Measurements from ENCODE around the gene DNER.
"Not testable (repeated sequence)": the region's sequence is repeated elsewhere in the genome, so short reads cannot be mapped to it uniquely, and the experiment has no call there.

DNER gene

DNA sequence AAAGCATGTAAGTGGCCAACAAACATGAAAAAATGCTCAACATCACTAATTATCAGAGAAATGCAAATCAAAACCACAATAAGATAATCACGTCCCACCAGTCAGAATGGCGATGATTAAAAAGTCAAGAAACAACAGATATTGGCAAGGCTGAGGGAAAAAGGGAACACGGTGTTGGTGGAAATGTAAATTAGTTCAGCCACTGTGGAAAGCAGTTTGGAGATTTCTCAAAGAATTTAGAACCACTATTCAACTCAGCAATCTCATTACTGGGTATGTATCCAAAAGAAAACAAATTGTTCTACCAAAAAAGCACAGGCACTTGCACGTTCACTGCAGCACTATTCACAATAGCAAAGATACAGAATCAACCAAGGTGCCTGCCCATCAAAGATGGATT, 341.0 kb downstream of the DNER start:
- not testable (repeated sequence) for DNase-seq

DNA sequence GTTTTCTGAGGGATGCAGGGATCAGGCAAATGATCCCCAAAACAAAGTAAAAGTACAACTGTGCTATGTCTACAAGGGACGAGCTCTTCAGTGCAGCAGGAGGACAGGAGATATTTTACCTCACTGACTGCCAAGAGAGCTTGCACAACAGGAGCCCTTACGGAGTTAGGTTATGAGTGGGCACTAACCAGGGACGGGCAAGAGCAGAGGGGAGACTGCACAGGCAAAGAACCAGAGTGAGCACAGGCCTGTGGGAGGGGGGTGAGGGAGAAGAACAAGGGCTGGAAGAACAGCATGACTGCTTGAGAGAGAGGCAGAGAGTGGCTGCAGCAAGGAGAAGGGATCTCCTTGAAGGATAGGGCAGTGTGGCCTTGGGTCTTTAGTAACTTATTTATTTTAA, 342.1 kb downstream of the DNER start:
- no peak for DNase-seq

DNA sequence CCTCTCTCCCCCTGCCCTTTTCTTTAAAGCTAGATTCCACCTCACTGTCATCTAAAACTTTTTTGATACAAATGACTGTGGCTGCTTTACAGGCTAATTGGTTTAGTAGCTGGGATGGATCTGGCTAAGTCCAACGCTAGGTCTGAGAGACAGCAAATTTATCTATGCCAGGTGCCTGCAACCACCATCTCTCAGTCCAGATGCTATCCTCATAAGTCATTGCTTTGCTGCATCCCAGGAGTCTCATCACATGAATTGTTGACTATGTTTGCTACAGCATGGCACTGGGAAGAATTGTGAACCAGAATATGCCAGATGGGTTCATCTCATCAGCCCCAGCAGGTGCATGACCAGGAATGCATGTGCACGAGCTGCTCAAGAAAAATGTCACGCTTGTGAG, 343.3 kb downstream of the DNER start:
- DNase-seq, result no peak

DNA sequence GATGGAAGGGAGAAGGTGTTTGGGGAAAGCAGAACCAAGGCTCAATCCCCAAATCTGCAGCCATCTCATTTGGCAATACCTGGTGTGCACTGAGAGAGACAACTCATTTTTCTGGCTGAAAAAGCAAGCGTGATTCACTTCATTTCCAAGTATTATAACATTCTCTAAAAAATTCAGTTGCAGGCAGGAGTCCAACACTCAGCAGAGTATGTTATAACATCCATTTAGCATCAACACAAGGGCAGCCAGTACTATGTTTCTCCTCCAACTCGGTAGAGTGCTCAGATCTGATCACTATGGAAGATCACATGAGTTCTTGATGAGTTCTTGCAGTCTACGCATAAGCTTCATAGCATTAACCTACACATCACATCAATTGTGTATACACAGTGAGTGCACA, 343.8 kb downstream of the DNER start:
- no peak for DNase-seq

DNA sequence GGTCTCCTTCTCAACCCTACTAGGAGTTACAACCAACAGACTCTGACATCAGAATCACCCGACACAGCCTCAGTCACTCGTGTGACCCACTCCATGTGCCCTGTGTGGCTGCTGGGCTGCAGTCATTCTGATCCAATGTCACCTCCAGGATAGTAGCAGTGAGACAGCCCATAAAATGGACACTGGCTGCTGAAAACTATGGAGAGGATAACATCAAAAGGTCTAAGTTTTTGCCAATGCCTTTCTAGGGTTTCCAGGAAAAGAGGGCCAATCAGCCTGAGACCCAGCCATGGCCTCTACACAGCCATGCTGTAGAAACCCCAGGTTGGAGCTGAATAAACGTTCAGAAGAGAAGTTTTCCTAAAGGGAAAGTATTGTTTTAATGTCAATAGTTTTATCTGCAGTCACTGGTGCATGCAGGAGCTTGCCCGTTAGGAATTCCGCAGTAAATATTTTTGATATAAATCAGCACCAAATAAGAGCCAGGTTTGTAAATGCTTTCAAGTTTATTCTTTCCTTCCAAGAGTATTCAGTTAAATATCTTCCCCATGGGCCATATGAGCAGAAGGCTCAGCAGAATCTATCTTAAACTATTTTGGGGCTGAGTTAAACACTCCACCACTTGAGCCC, 351.1 kb downstream of the DNER start:
- DNase-seq, result no peak

DNA sequence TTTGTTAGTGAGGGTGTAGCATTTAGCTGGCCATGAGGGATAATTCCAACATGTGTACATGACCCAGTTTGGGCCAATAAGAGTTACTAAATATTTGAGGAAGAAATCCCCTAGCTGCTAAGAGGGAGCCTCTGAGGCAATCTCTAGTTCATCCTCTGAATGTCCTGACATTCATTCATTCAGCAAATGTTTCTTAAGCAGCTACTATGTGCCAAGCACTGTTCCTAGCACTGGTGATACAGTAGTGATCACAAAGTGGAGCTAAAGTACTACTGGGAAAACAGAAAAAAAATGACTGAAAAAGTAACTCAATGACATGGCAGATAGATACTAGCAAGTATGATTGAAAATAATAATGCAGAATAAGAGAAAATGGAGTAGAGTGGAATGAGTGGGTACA, 363.5 kb downstream of the DNER start:
- DNase-seq, result no peak

DNA sequence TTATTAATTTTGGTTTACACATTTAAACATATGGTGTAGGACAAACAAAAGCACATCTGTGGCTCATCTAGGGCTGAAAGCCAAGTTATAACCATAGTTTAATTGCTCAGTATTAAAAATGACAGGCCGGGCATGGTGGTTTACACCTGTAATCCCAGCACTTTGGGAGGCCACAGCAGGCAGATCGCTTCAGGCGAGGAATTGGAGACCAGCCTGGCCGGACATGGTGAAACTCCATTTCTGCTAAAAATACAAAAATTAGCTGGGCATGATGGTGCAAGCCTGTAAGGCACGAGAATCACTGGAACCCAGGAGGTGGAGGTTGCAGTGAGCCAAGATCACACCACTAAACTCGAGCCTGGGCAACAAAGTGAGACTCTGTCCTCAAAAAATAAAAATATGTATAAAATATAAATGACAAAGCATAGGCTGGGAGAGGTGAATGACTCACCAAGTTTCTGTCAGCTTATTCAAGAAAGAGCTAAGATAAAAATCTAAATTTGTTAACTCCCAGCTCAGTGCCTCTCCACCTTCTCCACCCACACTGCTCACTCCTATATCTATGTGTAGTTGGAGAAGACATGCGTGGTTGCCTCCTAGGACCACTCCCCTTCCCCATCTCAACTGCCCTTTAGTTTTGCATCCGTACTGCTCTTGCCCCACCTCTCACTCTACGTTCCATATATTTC, 364.1 kb downstream of the DNER start:
- no peak for DNase-seq

DNA sequence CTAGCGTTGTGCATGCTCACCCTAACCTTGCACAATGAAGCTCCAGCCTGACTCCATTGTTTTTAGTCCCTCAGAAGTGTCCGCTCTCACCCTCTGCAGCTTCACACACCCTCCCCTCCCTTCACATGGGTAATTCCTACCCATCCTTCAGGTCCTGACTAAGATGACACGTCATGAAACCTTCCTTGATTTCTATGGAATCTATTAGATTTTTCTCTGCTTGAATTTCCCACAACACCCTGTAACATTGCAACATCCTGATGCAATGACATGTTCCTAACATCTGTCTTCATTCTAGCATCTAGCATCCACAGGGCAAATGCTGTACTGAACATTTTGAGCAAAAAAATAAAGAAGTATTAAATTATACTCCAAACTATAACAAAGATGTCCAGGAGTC, 366.2 kb downstream of the DNER start:
- no peak for DNase-seq

DNA sequence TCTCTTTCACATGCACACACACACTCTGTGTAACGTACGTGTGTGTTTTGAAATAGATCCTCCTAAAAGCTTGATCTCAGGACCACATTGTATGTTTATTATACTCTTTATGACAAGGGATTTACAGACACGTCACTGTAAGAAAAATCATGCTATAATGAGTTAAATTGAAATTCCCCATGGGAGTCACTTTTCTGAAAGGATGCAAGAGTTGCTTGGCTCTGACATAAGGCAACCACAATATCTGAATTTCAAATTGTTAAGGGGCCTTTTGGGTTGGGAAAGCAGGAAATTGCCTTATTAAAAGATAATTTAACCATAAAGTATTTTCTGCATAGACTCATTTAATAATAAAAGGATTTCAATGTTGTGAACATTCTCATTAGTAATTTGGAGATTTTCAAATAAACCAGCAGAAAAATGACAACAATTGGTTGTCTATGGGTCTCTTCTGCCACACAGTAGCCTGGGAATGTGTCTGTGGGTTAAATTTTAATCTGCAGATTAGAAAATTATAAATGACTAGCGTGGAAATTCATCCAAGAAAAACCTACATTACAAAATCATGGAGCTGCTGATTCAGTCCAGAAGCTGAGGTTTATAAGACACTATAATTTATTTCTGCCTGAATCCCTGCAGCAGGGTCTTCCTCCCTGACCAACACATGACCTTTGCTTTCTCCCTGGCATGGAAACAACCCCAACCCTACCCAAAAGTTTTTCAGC, 367.4 kb downstream of the DNER start:
- no peak for DNase-seq

DNA sequence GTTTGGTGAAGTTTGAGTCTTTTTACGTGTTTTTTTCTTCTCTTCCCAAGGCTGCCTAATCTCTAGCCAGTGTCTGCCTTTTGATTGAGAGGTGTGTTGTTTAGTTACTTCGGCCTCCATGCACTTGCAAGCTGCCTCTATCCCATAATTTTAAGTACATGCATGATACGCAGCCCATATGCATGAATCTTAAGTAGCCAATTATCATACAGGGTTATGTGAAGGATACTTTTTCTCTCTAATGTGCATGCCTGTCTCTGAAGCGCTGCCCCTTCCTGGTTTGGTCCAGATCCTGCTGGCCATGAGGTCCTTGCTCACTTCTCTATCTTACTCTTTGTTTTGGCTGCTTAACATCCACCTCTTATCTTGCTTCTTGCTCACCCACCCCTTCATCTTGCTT, 369.4 kb downstream of the DNER start:
- no peak for DNase-seq

DNA sequence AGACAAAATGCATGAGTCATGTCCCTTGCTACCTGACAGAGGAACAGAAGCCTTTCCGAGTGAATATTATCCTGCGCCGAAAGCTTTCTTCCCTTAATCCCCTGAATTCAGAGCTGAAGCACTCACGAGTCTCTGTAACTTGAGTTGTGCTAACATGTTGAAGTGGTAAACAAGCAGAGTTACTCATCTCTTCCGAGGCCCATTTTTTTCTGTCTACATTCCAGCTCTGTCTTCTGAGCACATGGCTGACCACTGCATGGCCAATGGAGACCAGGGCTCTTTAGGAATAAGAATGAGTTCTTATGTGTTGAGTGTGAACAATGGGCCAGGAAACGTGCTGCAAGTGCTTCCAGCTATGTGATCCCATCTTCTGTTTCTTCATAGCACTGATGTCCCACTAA, 370.2 kb downstream of the DNER start:
- DNase-seq, result no peak

DNA sequence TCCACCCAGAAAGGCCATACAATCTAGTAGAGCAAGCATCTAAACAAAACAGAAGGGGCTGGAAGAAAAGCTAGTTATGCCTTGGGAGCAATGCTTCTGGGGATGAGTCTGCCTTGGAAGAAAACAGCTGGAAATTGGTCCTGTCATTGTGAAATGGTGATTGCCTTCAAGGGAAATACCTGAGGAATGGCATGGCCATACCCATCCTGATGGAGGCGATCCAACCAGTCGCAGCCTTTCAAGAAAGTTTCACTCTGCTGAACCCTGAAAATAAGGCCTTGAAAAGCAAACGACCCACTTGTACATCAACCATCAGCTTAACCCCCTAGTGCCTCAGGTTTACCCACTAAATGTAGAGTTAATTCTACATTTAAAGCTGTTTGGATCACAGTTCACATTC, 370.7 kb downstream of the DNER start:
- no peak for DNase-seq

DNA sequence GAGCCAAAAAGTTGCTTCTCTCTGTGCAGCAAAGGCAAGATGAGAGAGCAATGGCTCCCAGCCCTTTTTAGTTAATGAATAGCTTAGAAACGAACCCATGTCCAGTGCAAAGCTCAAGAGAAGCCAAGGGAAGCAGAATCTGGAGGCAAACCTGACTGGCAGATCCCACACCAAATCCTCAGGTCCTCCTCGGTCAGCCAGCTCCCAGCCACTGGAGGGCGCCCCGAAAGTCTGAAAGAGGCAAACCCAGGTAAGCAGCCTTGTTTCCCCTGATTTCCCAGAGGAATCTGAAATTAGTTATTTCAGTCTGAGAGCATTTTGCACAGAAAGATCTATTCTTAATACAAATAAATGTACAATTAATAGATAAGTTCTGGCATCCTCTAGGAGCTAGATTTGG, 372.0 kb downstream of the DNER start:
- DNase-seq, result no peak

DNA sequence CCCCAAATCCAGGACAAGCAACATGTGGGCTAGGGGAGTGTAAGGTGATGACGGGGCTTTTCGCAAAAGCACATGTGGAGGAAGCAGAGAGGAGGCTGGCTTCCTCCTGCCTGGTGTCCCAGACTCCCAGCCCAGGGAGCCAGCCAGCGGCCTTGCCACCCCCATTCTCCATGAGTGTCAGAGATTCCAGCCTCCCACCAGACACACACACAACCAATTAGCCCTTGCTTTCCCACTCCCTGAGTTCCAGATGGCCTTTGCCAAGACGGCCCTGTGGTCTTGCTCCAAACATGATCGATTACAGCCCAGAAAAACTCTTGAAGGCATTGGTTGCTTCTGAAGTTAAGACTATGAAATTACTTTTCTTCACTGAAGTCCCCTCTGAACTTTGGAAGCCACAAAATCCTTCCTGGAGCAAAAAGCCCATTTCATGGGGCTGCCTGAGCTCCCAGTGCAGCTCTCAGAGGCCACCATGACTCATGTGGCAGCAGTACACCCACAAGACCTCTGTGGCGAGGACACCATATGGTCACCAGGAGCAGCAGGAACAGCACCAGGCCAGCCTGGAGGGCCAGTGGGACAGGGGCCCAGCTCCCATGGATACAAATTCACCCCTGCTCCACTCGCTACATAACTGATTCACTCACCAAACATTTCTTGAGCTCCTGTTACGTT, 374.1 kb downstream of the DNER start:
- DNase-seq, result no peak

DNA sequence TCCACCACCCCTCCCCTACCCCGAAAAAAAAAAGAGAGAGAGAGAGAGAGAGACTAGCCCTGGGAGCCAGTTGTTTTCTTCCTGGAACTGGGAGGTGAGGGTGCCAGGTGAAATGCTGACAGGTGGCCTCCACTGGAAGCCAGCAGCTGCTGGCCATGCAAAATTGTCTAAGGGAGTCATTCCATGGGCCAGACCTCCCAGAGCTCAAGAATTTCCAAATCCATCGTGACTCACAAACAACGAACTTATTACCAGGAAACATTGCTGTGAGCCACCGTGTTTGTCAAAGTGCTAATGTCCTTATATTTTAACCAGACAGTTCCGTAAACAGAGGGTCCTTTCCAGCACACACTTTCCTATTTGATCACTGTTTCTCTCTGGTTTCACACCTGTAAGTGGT, 374.7 kb downstream of the DNER start:
- DNase-seq, result no peak

DNA sequence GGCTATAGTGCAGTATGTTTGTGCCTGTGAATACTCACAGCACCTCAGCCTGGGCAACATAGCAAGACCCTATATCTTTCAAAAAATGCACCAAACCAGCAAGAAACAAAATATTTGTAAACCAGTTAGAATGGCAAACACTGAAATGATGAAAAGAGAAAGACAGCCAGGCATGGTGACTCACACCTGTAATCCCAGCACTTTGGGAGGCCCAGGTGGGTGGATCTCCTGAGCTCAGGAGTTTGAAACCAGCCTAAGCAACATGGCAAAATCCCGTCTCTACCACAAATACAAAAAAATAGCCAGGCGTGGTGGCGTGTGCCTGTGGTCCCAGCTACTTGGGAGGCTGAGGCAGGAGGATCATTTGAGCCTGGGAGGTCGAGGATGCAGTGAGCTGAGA, 375.2 kb downstream of the DNER start:
- not testable (repeated sequence) for DNase-seq

DNA sequence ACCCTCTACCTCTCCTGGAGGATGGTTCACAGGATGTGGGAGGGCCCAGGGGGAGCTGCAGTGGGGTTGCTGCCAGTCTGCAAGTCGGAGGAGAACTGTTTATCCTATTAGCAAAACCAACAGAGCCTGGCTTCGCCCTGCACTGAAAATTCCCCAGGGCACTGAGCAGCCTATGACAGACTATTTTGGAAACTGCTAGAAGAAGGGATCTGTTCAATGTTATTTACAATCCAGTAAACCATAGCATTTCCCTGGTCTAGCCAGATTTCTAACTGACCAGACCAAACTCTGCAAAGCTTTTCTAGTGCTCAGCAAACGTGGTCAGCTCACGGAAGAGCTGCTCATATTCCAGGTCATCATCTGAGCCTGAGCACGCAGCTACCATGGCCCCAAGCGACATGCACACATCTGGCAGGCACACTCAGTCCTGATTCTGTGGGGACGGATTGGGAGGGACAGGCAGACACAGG, 378.4 kb downstream of the DNER start:
- no peak for DNase-seq

DNA sequence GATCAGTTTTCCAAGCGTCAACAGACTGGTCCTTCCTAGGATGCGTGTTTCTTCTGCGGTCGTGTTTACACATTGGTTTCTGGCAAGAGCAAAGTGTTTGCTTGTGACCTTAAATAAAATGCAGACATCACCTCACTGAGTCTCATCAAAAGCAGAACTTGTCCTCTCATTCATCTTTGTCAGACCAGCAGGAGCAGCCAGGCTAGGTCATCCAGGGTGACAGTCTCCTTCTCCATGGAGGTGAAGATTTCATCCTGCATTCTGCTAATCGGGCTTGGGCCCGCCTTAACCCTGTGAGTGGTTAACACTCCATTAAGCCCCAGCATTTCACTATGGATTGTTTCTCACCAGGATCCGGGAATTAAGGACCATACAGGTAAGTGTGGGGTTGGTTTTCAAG, 379.0 kb downstream of the DNER start:
- no peak for DNase-seq

DNA sequence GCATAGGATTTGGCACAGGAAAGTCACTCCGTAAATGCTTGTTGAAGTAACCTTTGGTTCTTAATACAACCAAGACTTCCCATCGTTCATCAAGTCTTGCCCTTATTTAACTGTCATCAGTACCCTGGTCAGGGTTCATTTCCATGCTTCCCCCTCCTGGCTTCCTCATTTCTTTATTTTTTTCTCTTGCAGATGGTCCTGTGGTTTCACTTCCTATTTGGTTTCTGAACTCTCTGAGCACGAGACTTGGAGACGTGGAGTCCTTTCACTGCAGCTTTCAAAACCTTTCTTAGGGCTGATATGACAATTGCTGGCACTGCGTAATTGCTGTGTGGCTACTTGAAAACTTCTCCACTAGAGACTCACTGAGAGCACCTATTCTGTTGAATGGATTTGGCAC, 383.4 kb downstream of the DNER start:
- DNase-seq, result no peak

DNA sequence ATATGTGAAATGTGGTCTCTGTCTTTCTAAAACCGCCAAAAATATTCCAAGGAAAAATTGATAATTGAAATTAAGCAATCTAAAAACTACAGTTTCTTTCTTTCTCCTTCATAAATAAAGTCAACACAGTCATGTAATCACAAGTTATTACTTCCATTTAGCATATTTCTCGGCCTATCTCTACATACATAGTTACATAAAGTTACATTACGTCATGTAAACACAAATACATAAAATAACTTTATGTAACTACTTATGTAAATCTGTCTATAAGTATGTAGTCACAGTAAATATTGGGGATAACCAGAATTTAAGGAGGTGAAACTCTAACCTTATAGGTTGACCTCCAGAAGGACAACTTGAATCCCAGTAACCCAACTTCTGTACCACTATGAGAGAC, 394.8 kb downstream of the DNER start:
- no peak for DNase-seq

DNA sequence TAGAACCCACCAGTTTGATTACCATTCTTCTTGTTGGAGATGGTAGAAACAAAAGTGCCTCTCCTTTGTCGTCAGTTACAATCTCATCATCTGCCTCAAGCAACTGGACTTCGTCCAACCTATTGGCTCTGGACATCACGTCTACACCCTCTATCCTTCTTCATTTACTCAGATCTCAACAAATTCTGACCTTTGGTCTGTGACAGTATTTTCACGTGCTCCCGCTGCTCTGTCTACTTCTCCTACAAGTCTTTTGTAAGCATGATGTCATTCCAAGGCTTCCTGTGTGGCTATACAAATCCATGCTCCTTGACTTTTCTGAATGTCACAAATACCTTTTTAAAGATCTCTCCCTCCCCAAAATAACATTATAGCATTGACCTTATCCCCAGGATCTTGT, 400.2 kb downstream of the DNER start:
- DNase-seq, result no peak

DNA sequence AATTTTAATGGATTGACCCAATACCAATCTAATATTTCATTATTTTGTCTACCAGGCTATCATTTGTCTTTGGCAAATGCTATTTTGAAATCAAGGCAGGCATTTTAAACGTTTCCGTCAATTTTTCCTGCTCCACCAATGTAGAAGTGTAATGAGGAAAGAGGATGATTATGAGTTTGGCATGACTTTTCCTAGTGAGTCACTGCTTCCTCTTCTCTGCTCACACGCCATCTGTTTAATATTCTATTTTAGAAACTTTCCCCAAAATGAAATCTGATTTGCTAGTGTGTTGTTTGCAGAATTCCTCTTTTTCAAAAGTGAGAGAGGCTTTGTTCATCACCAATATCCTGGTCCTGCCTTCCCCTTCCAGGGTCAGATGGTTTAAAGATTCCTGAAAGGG, 400.8 kb downstream of the DNER start:
- DNase-seq, result peak; percentile 8

Measured in NCI-H446 treated with DMSO at 0.1 percent for 48 hours (cell line).